GM19455 (cell line): Measurements from ENCODE around the gene GON7.
"Not testable (repeated sequence)": the region's sequence is repeated elsewhere in the genome, so short reads cannot be mapped to it uniquely, and the experiment has no call there.

Experiments used
- ATAC-seq: cut with Tn5 transposase; IDR thresholded peaks from one replicate; pipeline ENCODE4 v1.9.1; 2021; ENCODE audit not compliant: unreplicated experiment

The GON7 gene

GRCh38 chr14:93200553-93200952 is 6.3 kb downstream of the GON7 start:
- no peak for ATAC-seq

- ATAC-seq, result no peak
Observed at GRCh38 chr14:93199031-93199430, 7.8 kb downstream of the GON7 start.

- no peak for ATAC-seq
Observed at GRCh38 chr14:93195316-93195999, 11.4 kb downstream of the GON7 start.

- ATAC-seq, result no peak
Observed at GRCh38 chr14:93186956-93187355, 19.9 kb downstream of the GON7 start.

GRCh38 chr14:93186466-93186865 is 20.4 kb downstream of the GON7 start:
- no peak for ATAC-seq

- ATAC-seq, result peak; percentile 7
Observed at GRCh38 chr14:93185349-93185720, 21.5 kb downstream of the GON7 start.

- peak; percentile 82 for ATAC-seq
Observed at GRCh38 chr14:93184391-93185348, 22.2 kb downstream of the GON7 start, which contains the start of the genes LYSET and MOAP1. LYSET (plus strand) TSS chr14:93185317; CDS start chr14:93185406, 89 bp downstream. MOAP1 (minus strand) TSS chr14:93184897; CDS start chr14:93184242, 655 bp downstream.

GRCh38 chr14:93183596-93184317 is 23.1 kb downstream of the GON7 start:
- no peak for ATAC-seq

- ATAC-seq, result no peak
Observed at GRCh38 chr14:93175492-93175891, 31.4 kb downstream of the GON7 start.

- not testable (repeated sequence) for ATAC-seq
Observed at GRCh38 chr14:93174731-93175130, 32.1 kb downstream of the GON7 start.

GRCh38 chr14:93173943-93174395 is 32.9 kb downstream of the GON7 start:
- no peak for ATAC-seq

GRCh38 chr14:93171376-93171775 is 35.5 kb downstream of the GON7 start:
- ATAC-seq, result no peak

- ATAC-seq, result not testable (repeated sequence)
Observed at GRCh38 chr14:93170141-93170540, 36.7 kb downstream of the GON7 start.

- ATAC-seq, result not testable (repeated sequence)
Observed at GRCh38 chr14:93169619-93170018, 37.2 kb downstream of the GON7 start.

- not testable (repeated sequence) for ATAC-seq
Observed at GRCh38 chr14:93168610-93169009, 38.3 kb downstream of the GON7 start.

GRCh38 chr14:93165271-93166265 is 41.3 kb downstream of the GON7 start:
- ATAC-seq, result not testable (repeated sequence)

GRCh38 chr14:93163564-93163963 is 43.3 kb downstream of the GON7 start:
- ATAC-seq, result no peak

GRCh38 chr14:93161411-93161940 is 45.4 kb downstream of the GON7 start:
- no peak for ATAC-seq

- ATAC-seq, result no peak
Observed at GRCh38 chr14:93160353-93160801, 46.5 kb downstream of the GON7 start.
